Measurements from ENCODE around the gene KNOP1. TPM values are rescaled to one million over a fixed set of nuclear protein-coding genes. Genes with fewer than 3 reads are reported as not detected.

The KNOP1 gene
- total RNA-seq, 1 experiment from 2014 or later, result 93.9 TPM

DNA sequence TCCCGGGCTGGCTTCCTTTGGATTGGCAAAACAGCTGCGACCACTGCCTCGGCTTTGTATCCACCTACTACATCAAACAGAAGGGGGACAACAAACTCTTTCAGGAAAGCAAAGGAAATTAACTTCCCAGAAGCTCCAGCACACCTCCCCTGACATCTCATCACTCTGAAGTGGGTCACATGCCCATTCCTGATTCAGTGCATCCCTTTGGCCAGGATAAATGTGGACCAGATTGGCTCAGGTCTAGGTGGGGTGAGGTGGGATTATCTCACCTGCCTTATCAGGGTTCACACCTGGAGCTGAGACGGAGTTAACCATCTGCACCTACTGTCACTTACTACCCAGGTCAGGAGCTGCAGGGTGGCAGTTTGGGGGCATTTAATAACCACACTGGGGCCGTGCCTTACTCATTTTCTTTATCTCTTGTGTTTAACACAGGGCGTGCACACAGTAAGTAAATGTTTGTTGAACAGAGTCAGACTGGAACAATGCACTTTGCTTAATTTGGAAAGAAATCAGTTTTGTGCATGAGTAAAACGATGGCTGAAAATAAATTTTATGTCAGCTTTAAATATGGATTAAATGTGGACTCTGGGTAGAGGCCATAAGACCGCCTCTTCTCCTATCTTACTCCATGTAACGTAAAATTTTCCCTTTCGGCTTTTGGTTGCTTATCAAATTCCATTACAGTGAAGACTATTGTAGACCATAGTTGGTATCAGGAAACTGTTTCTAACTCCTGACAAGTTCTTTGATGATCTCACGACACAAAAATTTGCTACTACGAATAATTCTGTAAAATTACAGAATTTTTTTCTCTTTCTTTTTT, 36.0 kb upstream of the KNOP1 start:
- H3K36me3 Mint-ChIP-seq (ENCODE audit: insufficient read depth in 1 of 3, low read depth in 3 of 3), result no peaks in the 10 kb centered on the region
- H2BK15ac ChIP-seq (ENCODE audit: low read depth, low read length), result no peak overlapping the region
- H3K14ac ChIP-seq (ENCODE audit: insufficient read depth, low read length), result no peak overlapping the region
- H3K18ac ChIP-seq (ENCODE audit: insufficient read length, low read depth, low read length), result no peak overlapping the region
- H4K8ac ChIP-seq (replicated peaks; ENCODE audit: insufficient read length, low read depth, low read length), result no peak overlapping the region
- no peak overlapping the region for H3K23ac ChIP-seq (ENCODE audit: insufficient read length, low read depth, low read length)
- no peak overlapping the region for H2BK20ac ChIP-seq (ENCODE audit: low read depth, low read length, poor library complexity, severe bottlenecking)
- no peak overlapping the region for H2AFZ ChIP-seq (ENCODE audit: low read length)
- H3K4me1 ChIP-seq (ENCODE audit: insufficient read depth, low read length), result no peaks in the 10 kb centered on the region
- H3K27me3 ChIP-seq (ENCODE audit: insufficient read depth, low read length), result no peaks in the 10 kb centered on the region
- TF ChIP-seq, protein P1, sequence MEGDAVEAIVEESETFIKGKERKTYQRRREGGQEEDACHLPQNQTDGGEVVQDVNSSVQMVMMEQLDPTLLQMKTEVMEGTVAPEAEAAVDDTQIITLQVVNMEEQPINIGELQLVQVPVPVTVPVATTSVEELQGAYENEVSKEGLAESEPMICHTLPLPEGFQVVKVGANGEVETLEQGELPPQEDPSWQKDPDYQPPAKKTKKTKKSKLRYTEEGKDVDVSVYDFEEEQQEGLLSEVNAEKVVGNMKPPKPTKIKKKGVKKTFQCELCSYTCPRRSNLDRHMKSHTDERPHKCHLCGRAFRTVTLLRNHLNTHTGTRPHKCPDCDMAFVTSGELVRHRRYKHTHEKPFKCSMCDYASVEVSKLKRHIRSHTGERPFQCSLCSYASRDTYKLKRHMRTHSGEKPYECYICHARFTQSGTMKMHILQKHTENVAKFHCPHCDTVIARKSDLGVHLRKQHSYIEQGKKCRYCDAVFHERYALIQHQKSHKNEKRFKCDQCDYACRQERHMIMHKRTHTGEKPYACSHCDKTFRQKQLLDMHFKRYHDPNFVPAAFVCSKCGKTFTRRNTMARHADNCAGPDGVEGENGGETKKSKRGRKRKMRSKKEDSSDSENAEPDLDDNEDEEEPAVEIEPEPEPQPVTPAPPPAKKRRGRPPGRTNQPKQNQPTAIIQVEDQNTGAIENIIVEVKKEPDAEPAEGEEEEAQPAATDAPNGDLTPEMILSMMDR (conservative IDR thresholded peaks at IDR 0.05), result no peak
- no peak for DNase-seq
- H2BK12ac ChIP-seq (ENCODE audit: insufficient read length, low read depth, low read length), result no peak overlapping the region
- H3K4me3 Mint-ChIP-seq, result no peak overlapping the region
- no peaks in the 10 kb centered on the region for H3K9me3 ChIP-seq (ENCODE audit: control insufficient read depth, low read depth, low read length)
- H3K23me2 ChIP-seq (ENCODE audit: insufficient read length, low read depth, low read length, poor library complexity, severe bottlenecking), result no peaks in the 10 kb centered on the region
- no peaks in the 10 kb centered on the region for H3K79me1 ChIP-seq (ENCODE audit: insufficient read depth, low read depth, low read length, poor library complexity, severe bottlenecking)
- H3K27ac ChIP-seq (ENCODE audit: insufficient read length, low read depth, low read length), result no peak overlapping the region
- H3K4ac ChIP-seq (ENCODE audit: low read depth, low read length), result no peak overlapping the region
- no peak overlapping the region for H3T11ph ChIP-seq (ENCODE audit: low read length)
- H3K56ac ChIP-seq (ENCODE audit: insufficient read length, low read depth, low read length), result no peak overlapping the region
- no peak overlapping the region for H2AK5ac ChIP-seq (ENCODE audit: insufficient read length, low read length)
- no peak overlapping the region for H2BK5ac ChIP-seq (ENCODE audit: insufficient read length, low read length)
- H4K91ac ChIP-seq (ENCODE audit: insufficient read length, low read depth, low read length), result no peak overlapping the region
- no peak overlapping the region for H2BK120ac ChIP-seq (ENCODE audit: low read depth, low read length, poor library complexity, severe bottlenecking)
- peaks cover 0 to 4% of the 10 kb centered on the region in 2 experiments; a peak in 1 of 4 replicates for H3K4me1 Mint-ChIP-seq
- no peak overlapping the region for H4K5ac ChIP-seq (ENCODE audit: insufficient read length, low read depth, low read length)
- no peak overlapping the region for H3K27ac Mint-ChIP-seq
- H3K9me3 Mint-ChIP-seq, result no peaks in the 10 kb centered on the region
- no peaks in the 10 kb centered on the region for H3K79me2 ChIP-seq (ENCODE audit: insufficient read depth, low read length)
- no peak overlapping the region for H3K9ac ChIP-seq (ENCODE audit: extremely low read depth, insufficient read length, low read length)
- no peaks in the 10 kb centered on the region for H3K27me3 Mint-ChIP-seq (ENCODE audit: low read depth)
- no peak overlapping the region for H3K4me2 ChIP-seq (ENCODE audit: insufficient read depth, insufficient read length, low read length)
- WGBS (ENCODE audit: extremely low coverage, insufficient read length, low lambda C conversion rate), result no CpG with 5 or more reads among the region's 12 CpGs
- no peaks in the 10 kb centered on the region for H4K20me1 ChIP-seq (ENCODE audit: control insufficient read depth, insufficient read depth, insufficient read length)
